Tibial artery (tissue), 4 donors: ENCODE data around the gene SLC35B2.
A peak's percentile ranks its signal among the peaks of the same experiment; 100 is the strongest.

Source experiments
- DNase-seq, 2 donors: peaks; one replicate each; pipeline ENCODE4 v3.0.0-alpha.2; 2019
- H3K27ac ChIP-seq, 2 donors: fragments of 200-600 bp; sonication (generic) in 1 of 2; 1 replicate in 1 of 2; 2 replicates in 1 of 2; pipeline ENCODE4 v1.5.1; 2018 to 2019; ENCODE audit warnings: mild to moderate bottlenecking in 1 of 2
- H3K27me3 ChIP-seq, 2 donors: fragments of 200-600 bp; sonication (generic) in 1 of 2; one replicate each; pipeline versions ENCODE4 v1.5.1 to v1.6.0; 2016 to 2019
- H3K36me3 ChIP-seq, 3 donors: fragments of 200-600 bp; sonication (generic) in 2 of 3; one replicate each; pipeline ENCODE4 v1.5.1; 2016 to 2019; ENCODE audit warnings: mild to moderate bottlenecking in 2 of 3
- H3K4me1 ChIP-seq, 4 donors: fragments of 200-600 bp; sonication (generic) in 2 of 4; 1 replicate in 3 of 4; 2 replicates in 1 of 4; pipeline ENCODE4 v1.5.1; 2016 to 2019
- H3K4me3 ChIP-seq, 2 donors: fragments of 200-600 bp; sonication (generic) in 1 of 2; 1 replicate in 1 of 2; 2 replicates in 1 of 2; pipeline ENCODE4 v1.5.1; 2018 to 2019; ENCODE audit warnings: mild to moderate bottlenecking in 2 of 2
- H3K9me3 ChIP-seq, 3 donors: fragments of 200-600 bp; sonication (generic) in 1 of 3; one replicate each; pipeline ENCODE4 v1.5.1; 2016 to 2019
- CTCF ChIP-seq, 2 experiments: fragments of 200-600 bp in 1 of 2; fragments of 450-650 bp in 1 of 2; IDR thresholded peaks; one replicate each; pipeline ENCODE4 v1.5.1; 2017 to 2019; ENCODE audit warnings: antibody characterized with exemption in 2 of 2, mild to moderate bottlenecking in 1 of 2, moderate library complexity in 1 of 2
- intact Hi-C: fragments of 100-400 bp; cut with DNase I; formaldehyde crosslinking; loops from one replicate; pipeline ENCODE4 v1.15.0; 2023; ENCODE audit warnings: low total_unique reads

The SLC35B2 gene

GRCh38 chr6:44228836-44229235 is 28.5 kb downstream of the SLC35B2 start:
- H3K27me3 ChIP-seq, result no peaks in the 10 kb centered on the region
- H3K27ac ChIP-seq, result peak overlapping the region; percentile 26 to 97
- H3K4me3 ChIP-seq, result no peak overlapping the region
- no peak for DNase-seq
- H3K9me3 ChIP-seq, result no peaks in the 10 kb centered on the region
- H3K36me3 ChIP-seq, result peaks cover 39 to 48% (median 45%) of the 10 kb centered on the region in 3 donors
- intact Hi-C loops, result no loop called here
- peaks cover 0 to 91% (median 63%) of the 10 kb centered on the region in 4 donors for H3K4me1 ChIP-seq
- TF ChIP-seq CTCF (IDR thresholded peaks at IDR 0.05), result no peak

GRCh38 chr6:44228433-44228832 is 28.9 kb downstream of the SLC35B2 start:
- Histone ChIP-seq H3K4me1 (peaks cover 0 to 91% (median 61%) of the 10 kb centered on the region in 4 donors), H3K27ac (peak overlapping the region; percentile 26 to 97), H3K27me3 (no peaks in the 10 kb centered on the region), H3K9me3 (no peaks in the 10 kb centered on the region), H3K36me3 (peaks cover 39 to 46% (median 45%) of the 10 kb centered on the region in 3 donors), H3K4me3 (no peak overlapping the region)
- no peak for TF ChIP-seq CTCF (IDR thresholded peaks at IDR 0.05)
- no peak for DNase-seq
- intact Hi-C loops, result no loop called here

- Histone ChIP-seq H3K9me3 (no peaks in the 10 kb centered on the region), H3K36me3 (peaks cover 38 to 42% (median 42%) of the 10 kb centered on the region in 3 donors), H3K27ac (peak overlapping the region; percentile 97 to 99), H3K4me1 (peaks cover 0 to 88% (median 57%) of the 10 kb centered on the region in 4 donors), H3K27me3 (no peaks in the 10 kb centered on the region), H3K4me3 (no peak overlapping the region)
- intact Hi-C loops, result no loop called here
- no peak for TF ChIP-seq CTCF (IDR thresholded peaks at IDR 0.05)
- DNase-seq, result no peak
These were observed 29.3 kb downstream of the SLC35B2 start for GRCh38 chr6:44228031-44228430.

GRCh38 chr6:44227148-44227793 is 30.1 kb downstream of the SLC35B2 start:
- Histone ChIP-seq H3K4me3 (peak overlapping the region; percentile 19 to 23), H3K27me3 (no peaks in the 10 kb centered on the region), H3K4me1 (peaks cover 0 to 88% (median 57%) of the 10 kb centered on the region in 4 donors), H3K9me3 (no peaks in the 10 kb centered on the region), H3K36me3 (peaks cover 30 to 35% (median 34%) of the 10 kb centered on the region in 3 donors), H3K27ac (peak overlapping the region; percentile 97 to 99)
- TF ChIP-seq CTCF (IDR thresholded peaks at IDR 0.05), result no peak
- DNase-seq, result no peak
- intact Hi-C loops, result no loop called here

GRCh38 chr6:44226368-44227147 is 30.8 kb downstream of the SLC35B2 start:
- Histone ChIP-seq H3K36me3 (peaks cover 23 to 28% (median 27%) of the 10 kb centered on the region in 3 donors), H3K27me3 (no peaks in the 10 kb centered on the region), H3K4me1 (peaks cover 0 to 88% (median 63%) of the 10 kb centered on the region in 4 donors), H3K4me3 (peak overlapping the region; percentile 19 to 23), H3K9me3 (no peaks in the 10 kb centered on the region), H3K27ac (peak overlapping the region; percentile 97 to 99)
- intact Hi-C loops, result no loop called here
- TF ChIP-seq CTCF (IDR thresholded peaks at IDR 0.05), result no peak
- DNase-seq, result no peak
